Keratinocyte (primary cell): ENCODE measurements around the gene ADAMTS6. TPM values are rescaled to one million over a fixed set of nuclear protein-coding genes. Genes with fewer than 3 reads are reported as not detected.

ENCODE experiments used
- DNase-seq: peaks from one replicate; pipeline ENCODE4 v3.0.0-alpha.2; 2011; ENCODE audit warnings: low read depth, missing footprints, low spot score
- FAIRE-seq: peaks from 2 replicates; lab custom pipeline; 2011; peaks lifted over from hg19 to GRCh38; lab: Jason Lieb, UNC
- H2AFZ ChIP-seq: 2 replicates; pipeline ENCODE4 v1.6.0; 2012; ENCODE audit warnings: low read length, control low read depth, inconsistent platforms; ENCODE audit not compliant: control insufficient read depth
- H3K27ac ChIP-seq: 2 replicates; pipeline ENCODE4 v1.5.1; 2011; ENCODE audit warnings: low read length; ENCODE audit not compliant: control insufficient read depth, insufficient read depth
- H3K27me3 ChIP-seq: 3 replicates; pipeline ENCODE4 v1.6.0; 2011; ENCODE audit warnings: low read length; ENCODE audit not compliant: control insufficient read depth, insufficient read depth; ENCODE audit errors: extremely low read depth
- H3K36me3 ChIP-seq, 2 experiments: 2 replicates in 1 of 2; 3 replicates in 1 of 2; pipeline ENCODE4 v1.5.1; 2011; ENCODE audit warnings: low read length in 2 of 2, mild to moderate bottlenecking in 1 of 2; ENCODE audit not compliant: control insufficient read depth in 2 of 2, insufficient read depth in 2 of 2; ENCODE audit errors: extremely low read depth in 1 of 2
- H3K4me1 ChIP-seq: 3 replicates; pipeline ENCODE4 v1.5.1; 2011; ENCODE audit warnings: low read length; ENCODE audit not compliant: control insufficient read depth, insufficient read depth; ENCODE audit errors: extremely low read depth
- H3K4me2 ChIP-seq: 3 replicates; pipeline ENCODE4 v1.6.0; 2011; ENCODE audit warnings: low read depth, low read length; ENCODE audit not compliant: control insufficient read depth, insufficient read depth; ENCODE audit errors: extremely low read depth
- H3K4me3 ChIP-seq, 3 experiments: fragments of 200-600 bp in 1 of 3; sonication (generic) in 1 of 3; 2 replicates in 2 of 3; 3 replicates in 1 of 3; pipeline ENCODE4 v1.5.1; 2011 to 2016; ENCODE audit warnings: low read length in 3 of 3, mild to moderate bottlenecking in 3 of 3, control low read depth in 2 of 3, inconsistent platforms in 1 of 3, low read depth in 1 of 3, mixed read lengths in 1 of 3, mixed run types in 1 of 3, moderate library complexity in 1 of 3; ENCODE audit not compliant: control insufficient read depth in 2 of 3, insufficient read depth in 2 of 3; ENCODE audit errors: extremely low read depth in 1 of 3
- H3K79me2 ChIP-seq: 2 replicates; pipeline ENCODE4 v1.6.0; 2012; ENCODE audit warnings: low read length; ENCODE audit not compliant: control insufficient read depth, insufficient read depth
- H3K9ac ChIP-seq: 3 replicates; pipeline ENCODE4 v1.6.0; 2011; ENCODE audit warnings: low read length; ENCODE audit not compliant: control insufficient read depth, insufficient read depth; ENCODE audit errors: extremely low read depth
- H3K9me1 ChIP-seq: 3 replicates; pipeline ENCODE4 v1.6.0; 2011; ENCODE audit warnings: low read length; ENCODE audit not compliant: control insufficient read depth, insufficient read depth; ENCODE audit errors: extremely low read depth
- H3K9me3 ChIP-seq: 2 replicates; pipeline ENCODE4 v1.5.1; 2012; ENCODE audit warnings: low read depth, low read length; ENCODE audit not compliant: control insufficient read depth
- H4K20me1 ChIP-seq: 3 replicates; pipeline ENCODE4 v1.6.0; 2011; ENCODE audit warnings: low read length; ENCODE audit not compliant: control insufficient read depth, insufficient read depth; ENCODE audit errors: extremely low read depth
- EZH2 ChIP-seq: IDR thresholded peaks from one replicate; pipeline ENCODE4 v1.6.1; 2012; ENCODE audit warnings: inconsistent platforms, mild to moderate bottlenecking, low read length, moderate library complexity
- dilution Hi-C: fragments of 300-500 bp; cut with MboI; formaldehyde crosslinking; loops from one replicate; pipeline ENCODE4 v1.7.0; 2020; ENCODE audit warnings: low sequenced_read_pairs; ENCODE audit not compliant: extremely low pct_ligation_motif_present
- polyA plus RNA-seq, 5 experiments: library from polyadenylated mRNA; depleted of rRNA in 3 of 5; stranded (reverse) in 3 of 5; stranded (forward) in 1 of 5; unstranded in 1 of 5; fragments of >200 nt; gene quantifications; 1 replicate in 1 of 5; 2 replicates in 3 of 5; 3 replicates in 1 of 5; pipeline versions ENCODE4 v1.2.1 to v1.2.3, GENCODE V29; 2011 to 2012; ENCODE audit warnings: missing spikeins in 2 of 5, low read depth in 1 of 5, low replicate concordance in 1 of 5
- TF ChIP-seq, protein P1 (sequence below), 3 experiments: IDR thresholded peaks in 1 of 3; conservative IDR thresholded peaks in 1 of 3; optimal IDR thresholded peaks in 1 of 3; 2 replicates in 2 of 3; 3 replicates in 1 of 3; pipeline versions ENCODE3 to v1.5.1; 2011; ENCODE audit warnings: low read length in 3 of 3, mild to moderate bottlenecking in 3 of 3, moderate library complexity in 2 of 3, control low read depth in 1 of 3, inconsistent platforms in 1 of 3; ENCODE audit not compliant: insufficient read depth in 2 of 3; ENCODE audit errors: extremely low read depth in 1 of 3

Gene ADAMTS6
- polyA plus RNA-seq, 1 donor (not counting 4 experiments of a cell fraction or from before 2014, with no cell fraction given), result 10.9 TPM

GRCh38 chr5:65213921-65214525 is 267.7 kb downstream of the ADAMTS6 start:
- H3K4me2 ChIP-seq, result no peak overlapping the region
- H2AFZ ChIP-seq, result no peak overlapping the region
- H3K4me1 ChIP-seq, result peaks cover 10% of the 10 kb centered on the region
- H3K9me3 ChIP-seq, result no peaks in the 10 kb centered on the region
- dilution Hi-C loops, result no loop called here
- FAIRE-seq (peak; percentile 69), DNase-seq (no peak)
- no peak overlapping the region for H3K4me3 ChIP-seq
- H3K9ac ChIP-seq, result no peak overlapping the region
- H3K9me1 ChIP-seq, result no peaks in the 10 kb centered on the region
- H4K20me1 ChIP-seq, result no peaks in the 10 kb centered on the region
- TF ChIP-seq EZH2, result no peak
- TF ChIP-seq, protein P1, sequence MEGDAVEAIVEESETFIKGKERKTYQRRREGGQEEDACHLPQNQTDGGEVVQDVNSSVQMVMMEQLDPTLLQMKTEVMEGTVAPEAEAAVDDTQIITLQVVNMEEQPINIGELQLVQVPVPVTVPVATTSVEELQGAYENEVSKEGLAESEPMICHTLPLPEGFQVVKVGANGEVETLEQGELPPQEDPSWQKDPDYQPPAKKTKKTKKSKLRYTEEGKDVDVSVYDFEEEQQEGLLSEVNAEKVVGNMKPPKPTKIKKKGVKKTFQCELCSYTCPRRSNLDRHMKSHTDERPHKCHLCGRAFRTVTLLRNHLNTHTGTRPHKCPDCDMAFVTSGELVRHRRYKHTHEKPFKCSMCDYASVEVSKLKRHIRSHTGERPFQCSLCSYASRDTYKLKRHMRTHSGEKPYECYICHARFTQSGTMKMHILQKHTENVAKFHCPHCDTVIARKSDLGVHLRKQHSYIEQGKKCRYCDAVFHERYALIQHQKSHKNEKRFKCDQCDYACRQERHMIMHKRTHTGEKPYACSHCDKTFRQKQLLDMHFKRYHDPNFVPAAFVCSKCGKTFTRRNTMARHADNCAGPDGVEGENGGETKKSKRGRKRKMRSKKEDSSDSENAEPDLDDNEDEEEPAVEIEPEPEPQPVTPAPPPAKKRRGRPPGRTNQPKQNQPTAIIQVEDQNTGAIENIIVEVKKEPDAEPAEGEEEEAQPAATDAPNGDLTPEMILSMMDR (optimal IDR thresholded peaks at IDR 0.05 in 1 of 3, IDR thresholded peaks at IDR 0.05 in 1 of 3, conservative IDR thresholded peaks at IDR 0.05 in 1 of 3; ENCODE audit: extremely low read depth in 1 of 3, insufficient read depth in 2 of 3, low read length in 3 of 3), result peak; percentile 51 to 67 (median 63)
- no peak overlapping the region for H3K27ac ChIP-seq
- H3K36me3 ChIP-seq, result peaks cover 0 to 13% of the 10 kb centered on the region in 2 experiments
- no peaks in the 10 kb centered on the region for H3K27me3 ChIP-seq
- no peaks in the 10 kb centered on the region for H3K79me2 ChIP-seq

DNA sequence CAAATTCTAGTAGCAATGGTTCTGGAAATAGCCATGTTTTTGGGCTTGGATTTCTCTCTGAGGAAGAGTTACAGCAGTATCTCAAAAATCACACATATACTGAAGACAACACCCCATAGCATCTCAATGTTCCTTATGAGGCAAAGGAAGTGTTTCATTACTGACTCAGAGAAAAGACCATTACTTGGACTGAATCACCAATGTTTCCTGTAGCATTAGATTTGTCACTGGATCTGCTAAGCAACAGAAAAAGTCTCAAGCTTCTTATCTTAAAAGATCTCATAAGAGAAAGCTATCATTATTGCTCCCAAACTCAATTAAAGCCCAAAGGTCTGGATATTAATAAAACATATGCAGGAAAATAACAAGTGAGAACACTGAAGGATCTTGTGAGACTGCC is 272.4 kb downstream of the ADAMTS6 start:
- Histone ChIP-seq H3K27me3 (no peaks in the 10 kb centered on the region), H3K4me1 (peaks cover 35% of the 10 kb centered on the region), H3K9ac (peak overlapping the region; percentile 46), H3K36me3 (peaks cover 0 to 13% of the 10 kb centered on the region in 2 experiments), H3K27ac (peak overlapping the region; percentile 84), H3K79me2 (no peaks in the 10 kb centered on the region), H3K9me1 (no peaks in the 10 kb centered on the region), H2AFZ (no peak overlapping the region), H3K4me2 (peak overlapping the region; percentile 34), H4K20me1 (no peaks in the 10 kb centered on the region), H3K9me3 (no peaks in the 10 kb centered on the region), H3K4me3 (no peak overlapping the region)
- DNase-seq (peak; percentile 65), FAIRE-seq (peak; percentile 98)
- no peak for TF ChIP-seq EZH2
- TF ChIP-seq, protein P1 (optimal IDR thresholded peaks at IDR 0.05 in 1 of 3, IDR thresholded peaks at IDR 0.05 in 1 of 3, conservative IDR thresholded peaks at IDR 0.05 in 1 of 3; ENCODE audit: extremely low read depth in 1 of 3, insufficient read depth in 2 of 3, low read length in 3 of 3), result no peak
- dilution Hi-C loops, result no loop called here
